H1 (cell line): Measurements from ENCODE around the gene EN2. TPM values are rescaled to one million over a fixed set of nuclear protein-coding genes. Genes with fewer than 3 reads are reported as not detected.

Source experiments
- CTCF ChIA-PET: fragments of 300-600 bp; sonication (Branson Sonifier 250); formaldehyde crosslinking; loops from one replicate; lab custom pipeline; 2021; ENCODE audit not compliant: partially characterized antibody; lab: Charles Lee
- POLR2A ChIA-PET: fragments of 300-600 bp; sonication (Branson Sonifier 250); formaldehyde crosslinking; loops from one replicate; lab custom pipeline; 2021; ENCODE audit warnings: inconsistent platforms; ENCODE audit not compliant: partially characterized antibody; lab: Charles Lee
- DNase-seq, 2 experiments: peaks; one replicate each; pipeline versions ENCODE4 v3.0.0 to v3.0.0-alpha.2; 2010 to 2022; ENCODE audit warnings: low spot score in 2 of 2, low read depth in 1 of 2, mixed read lengths in 1 of 2
- FAIRE-seq: peaks from 2 replicates; lab custom pipeline; 2011; peaks lifted over from hg19 to GRCh38; lab: Jason Lieb, UNC
- H2AFZ ChIP-seq: 2 replicates; pipeline ENCODE4 v1.8.1; 2012; ENCODE audit warnings: low read length, inconsistent platforms
- H2AK5ac ChIP-seq: 2 replicates; pipeline ENCODE4 v1.6.1; 2013; ENCODE audit warnings: low read depth, low read length
- H2BK120ac ChIP-seq: replicated peaks from 2 replicates; pipeline ENCODE3; 2013; ENCODE audit warnings: low read depth, low read length, inconsistent platforms
- H2BK12ac ChIP-seq: 2 replicates; pipeline ENCODE4 v1.6.1; 2013; ENCODE audit warnings: low read depth, low read length
- H2BK15ac ChIP-seq: 2 replicates; pipeline ENCODE4 v1.6.1; 2013; ENCODE audit warnings: low read length
- H2BK20ac ChIP-seq: 2 replicates; pipeline ENCODE4 v1.6.1; 2013; ENCODE audit warnings: low read length
- H2BK5ac ChIP-seq: 2 replicates; pipeline ENCODE4 v1.6.1; 2013; ENCODE audit warnings: low read depth, low read length
- H3K14ac ChIP-seq: 2 replicates; pipeline ENCODE4 v1.6.1; 2013; ENCODE audit warnings: inconsistent platforms; ENCODE audit not compliant: insufficient read length
- H3K18ac ChIP-seq: 2 replicates; pipeline ENCODE4 v1.6.1; 2013; ENCODE audit warnings: low read length; ENCODE audit errors: extremely low read depth
- H3K23ac ChIP-seq: 2 replicates; pipeline ENCODE4 v1.6.1; 2013; ENCODE audit warnings: inconsistent platforms; ENCODE audit not compliant: insufficient read length
- H3K23me2 ChIP-seq: 2 replicates; pipeline ENCODE4 v1.6.1; 2013; ENCODE audit warnings: low read depth, low read length
- H3K27ac ChIP-seq: 2 replicates; pipeline ENCODE4 v1.6.1; 2011; ENCODE audit warnings: low read depth, low read length, inconsistent platforms
- H3K27me3 ChIP-seq, 4 experiments: replicated peaks in 1 of 4; 1 replicate in 1 of 4; 2 replicates in 3 of 4; pipeline versions ENCODE4 v1.6.1 to v1.8.1; 2011 to 2013; ENCODE audit warnings: low read length in 3 of 4, mild to moderate bottlenecking in 3 of 4, inconsistent platforms in 2 of 4, mixed read lengths in 2 of 4, moderate library complexity in 1 of 4; ENCODE audit not compliant: control insufficient read depth in 3 of 4, insufficient read depth in 3 of 4; ENCODE audit errors: extremely low read depth in 1 of 4
- H3K36me3 ChIP-seq, 4 experiments: 2 replicates each; pipeline versions ENCODE4 v1.6.1 to v1.8.1; 2011 to 2013; ENCODE audit warnings: mild to moderate bottlenecking in 4 of 4, low read length in 3 of 4, moderate library complexity in 2 of 4, control low read depth in 1 of 4, inconsistent platforms in 1 of 4; ENCODE audit not compliant: insufficient read depth in 4 of 4, control insufficient read depth in 2 of 4
- H3K4ac ChIP-seq: replicated peaks from 2 replicates; pipeline ENCODE3; 2013; ENCODE audit warnings: low read length, low read depth, mixed read lengths, inconsistent platforms; ENCODE audit not compliant: insufficient read length
- H3K4me1 ChIP-seq, 4 experiments: replicated peaks in 1 of 4; 1 replicate in 1 of 4; 2 replicates in 3 of 4; pipeline versions ENCODE4 v1.6.1 to v1.8.1; 2011 to 2013; ENCODE audit warnings: low read length in 3 of 4, inconsistent platforms in 2 of 4, mixed read lengths in 1 of 4; ENCODE audit not compliant: insufficient read depth in 4 of 4, control insufficient read depth in 3 of 4
- H3K4me2 ChIP-seq, 2 experiments: 2 replicates each; pipeline versions ENCODE4 v1.6.1 to v1.8.1; 2011 to 2013; ENCODE audit warnings: low read depth in 2 of 2, low read length in 2 of 2, control low read depth in 1 of 2, inconsistent platforms in 1 of 2, mild to moderate bottlenecking in 1 of 2; ENCODE audit not compliant: insufficient read depth in 1 of 2
- H3K4me3 ChIP-seq, 4 experiments: fragments of 200-600, 300-600 bp in 1 of 4; sonication (generic), shearing (Covaris generic), sonication (Bioruptor Twin) in 1 of 4; 2 replicates each; pipeline versions ENCODE4 v1.5.1 to v1.8.1; 2011 to 2016; ENCODE audit warnings: low read length in 4 of 4, low read depth in 3 of 4, control low read depth in 2 of 4, inconsistent platforms in 2 of 4, mild to moderate bottlenecking in 2 of 4, mixed read lengths in 1 of 4, moderate library complexity in 1 of 4; ENCODE audit not compliant: insufficient read depth in 2 of 4; ENCODE audit errors: extremely low read depth in 1 of 4
- H3K56ac ChIP-seq: replicated peaks from 2 replicates; pipeline ENCODE3; 2013; ENCODE audit warnings: low read depth, mild to moderate bottlenecking, mixed read lengths, low read length, inconsistent platforms; ENCODE audit not compliant: insufficient read length
- H3K79me1 ChIP-seq: 2 replicates; pipeline ENCODE4 v1.6.1; 2013; ENCODE audit warnings: low read depth, low read length, control low read depth
- H3K79me2 ChIP-seq, 2 experiments: 2 replicates each; pipeline versions ENCODE4 v1.6.1 to v1.8.1; 2012 to 2013; ENCODE audit warnings: low read length in 2 of 2, mild to moderate bottlenecking in 2 of 2, inconsistent platforms in 1 of 2; ENCODE audit not compliant: insufficient read depth in 2 of 2, control insufficient read depth in 1 of 2
- H3K9ac ChIP-seq, 4 experiments: replicated peaks in 1 of 4; 1 replicate in 1 of 4; 2 replicates in 3 of 4; pipeline versions ENCODE4 v1.6.1 to v1.8.1; 2011 to 2013; ENCODE audit warnings: low read depth in 3 of 4, low read length in 3 of 4, control low read depth in 2 of 4, mild to moderate bottlenecking in 2 of 4, moderate library complexity in 2 of 4, inconsistent platforms in 1 of 4; ENCODE audit errors: extremely low read depth in 1 of 4
- H3K9me3 ChIP-seq, 2 experiments: 2 replicates each; pipeline versions ENCODE4 v1.6.1 to v1.8.1; 2012 to 2013; ENCODE audit warnings: mild to moderate bottlenecking in 2 of 2, moderate library complexity in 2 of 2, control low read depth in 1 of 2, inconsistent platforms in 1 of 2, low read depth in 1 of 2, low read length in 1 of 2, mixed read lengths in 1 of 2; ENCODE audit not compliant: insufficient read depth in 2 of 2
- H4K20me1 ChIP-seq, 2 experiments: replicated peaks in 1 of 2; 2 replicates each; pipeline versions ENCODE3 to v1.8.1; 2011 to 2013; ENCODE audit warnings: inconsistent platforms in 2 of 2, low read length in 2 of 2, mild to moderate bottlenecking in 1 of 2; ENCODE audit not compliant: insufficient read depth in 2 of 2, control insufficient read depth in 1 of 2
- H4K5ac ChIP-seq: 2 replicates; pipeline ENCODE4 v1.6.1; 2013; ENCODE audit warnings: low read length, low read depth, mixed read lengths, inconsistent platforms; ENCODE audit not compliant: insufficient read length
- H4K8ac ChIP-seq: 2 replicates; pipeline ENCODE4 v1.8.0; 2013; ENCODE audit warnings: mild to moderate bottlenecking, moderate library complexity, low read length, inconsistent platforms; ENCODE audit not compliant: insufficient read depth; ENCODE audit errors: extremely low read depth
- H4K91ac ChIP-seq: replicated peaks from 2 replicates; pipeline ENCODE3; 2013; ENCODE audit warnings: low read length, mixed read lengths, inconsistent platforms; ENCODE audit not compliant: insufficient read length
- CBX5 ChIP-seq: fragments of 300-800, 300-1000 bp; sonication (generic); IDR thresholded peaks from 2 replicates; pipeline ENCODE4 v1.7.1; 2016; ENCODE audit warnings: antibody characterized with exemption, low read length, low read depth
- HDAC2 ChIP-seq, 2 experiments: fragments of 300-600 bp in 1 of 2; sonication (generic) in 1 of 2; IDR thresholded peaks; 2 replicates each; pipeline ENCODE4 v1.6.1; 2011 to 2012; ENCODE audit warnings: low read depth in 2 of 2, low read length in 2 of 2, mild to moderate bottlenecking in 2 of 2, moderate library complexity in 2 of 2, borderline replicate concordance in 1 of 2, inconsistent platforms in 1 of 2
- JUND ChIP-seq: IDR thresholded peaks from 2 replicates; pipeline ENCODE4 v1.6.1; 2011; ENCODE audit warnings: mild to moderate bottlenecking, improper control_type of control experiment, low read length
- MAX ChIP-seq: IDR thresholded peaks from 2 replicates; pipeline ENCODE4 v1.6.1; 2012; ENCODE audit warnings: inconsistent platforms
- RAD21 ChIP-seq, 2 experiments: IDR thresholded peaks in 1 of 2; conservative IDR thresholded peaks in 1 of 2; 2 replicates each; pipeline ENCODE4 v1.6.1; 2011; ENCODE audit warnings: low read depth in 2 of 2, low read length in 2 of 2, improper control_type of control experiment in 1 of 2, inconsistent platforms in 1 of 2, mild to moderate bottlenecking in 1 of 2, moderate library complexity in 1 of 2
- SP4 ChIP-seq: IDR thresholded peaks from 2 replicates; pipeline ENCODE4 v1.6.1; 2012; ENCODE audit warnings: low read length, inconsistent platforms
- USF2 ChIP-seq: IDR thresholded peaks from 2 replicates; pipeline ENCODE4 v1.6.1; 2011; ENCODE audit warnings: low read length, improper control_type of control experiment
- YY1 ChIP-seq: IDR thresholded peaks from 2 replicates; pipeline ENCODE4 v1.6.1; 2011; ENCODE audit warnings: low read depth, mild to moderate bottlenecking, low read length
- WGBS, 2 experiments: shearing (Covaris generic) in 1 of 2; methylation state at CpG; one replicate each; pipeline versions ENCODE4 v1.1.6 to v1.1.7; 2013 to 2015; ENCODE audit warnings: low lambda C conversion rate in 2 of 2, mixed read lengths in 2 of 2, inconsistent platforms in 1 of 2, low coverage in 1 of 2, missing lambda C conversion rate in 1 of 2; ENCODE audit not compliant: insufficient replicate concordance in 2 of 2, insufficient coverage in 1 of 2, insufficient read length in 1 of 2; ENCODE audit errors: extremely low coverage in 1 of 2, missing lambda C conversion rate in 1 of 2; 5-methylcytosine and 5-hydroxymethylcytosine counted together
- polyA plus RNA-seq, 7 experiments: library from polyadenylated mRNA; depleted of rRNA in 3 of 7; stranded (reverse) in 5 of 7; unstranded in 2 of 7; fragments of >200 nt in 5 of 7; fragments of 200-250 nt in 2 of 7; gene quantifications; 1 replicate in 5 of 7; 2 replicates in 1 of 7; 4 replicates in 1 of 7; pipeline versions ENCODE4 v1.2.1 to v1.2.3, GENCODE V29; 2011 to 2013; ENCODE audit warnings: missing spikeins in 2 of 7, mixed read lengths in 2 of 7
- total RNA-seq: library from RNA; stranded (reverse); fragmentation: NEBNext Ultra II Directional; extraction: Animal tissue kit (Norgen Biotek cat#: 25700); gene quantifications from 2 replicates; pipeline ENCODE4 v1.2.1, GENCODE V29; 2021

Gene EN2
- total and polyA plus RNA-seq, 2 of the 8 experiments (the other 6 are each of a cell fraction or from before 2014, with no cell fraction given): not detected

- POLR2A ChIA-PET: interaction anchor here (0.9 to 1.9 kb wide), 4 partner anchors 17 to 95 kb away, joined by 3 to 4 read pairs (median 4); no protein-coding TSS in a partner anchor
- Histone ChIP-seq H3K79me2 (no peaks in the 10 kb centered on the region), H3K18ac (peak overlapping the region; percentile 60; the same call in 1 of the 2 replicates), H2BK5ac (no peak overlapping the region), H3K23me2 (peaks cover 4% of the 10 kb centered on the region; the same call in 1 of the 2 replicates), H3K79me1 (no peaks in the 10 kb centered on the region), H3K56ac (no peak overlapping the region), H3K27me3 (peaks cover 94 to 100% (median 98%) of the 10 kb centered on the region in 4 experiments), H2BK15ac (no peak overlapping the region; the same call in 1 of the 2 replicates), H3K9me3 (no peaks in the 10 kb centered on the region), H3K14ac (no peak overlapping the region), H4K5ac (no peak overlapping the region), H3K4ac (no peak overlapping the region), H3K4me1 (peaks cover 0 to 22% (median 11%) of the 10 kb centered on the region in 4 experiments; a peak in 5 of 7 replicates), H4K20me1 (peaks cover 19 to 38% of the 10 kb centered on the region in 2 experiments), H3K9ac (no peak overlapping the region), H3K4me2 (peak overlapping the region; percentile 53 to 70), H2BK12ac (no peak overlapping the region), H3K4me3 (peak overlapping the region in 2 of 4 experiments; percentile 3 to 57; a peak in 4 of 8 replicates), H4K91ac (no peak overlapping the region), H3K23ac (no peak overlapping the region), H2BK120ac (no peak overlapping the region), H2AK5ac (no peak overlapping the region), H4K8ac (peak overlapping the region; percentile 69; the same call in 1 of the 2 replicates), H2AFZ (no peak overlapping the region), H2BK20ac (no peak overlapping the region), H3K36me3 (no peaks in the 10 kb centered on the region), H3K27ac (no peak overlapping the region)
- DNase-seq (peak in 1 of 2 experiments; percentile 89), FAIRE-seq (no peak)
- 2% methylated on average over 77 of the region's 78 CpGs; no CpG with 5 or more reads in 1 of the 2 experiments for WGBS, 2 experiments
- CTCF ChIA-PET: interaction anchor here (0.6 to 1.8 kb wide), 9 partner anchors 16 to 95 kb away, joined by 3 to 9 read pairs (median 3); no protein-coding TSS in a partner anchor
- peak; percentile 15 to 40; a peak in 3 of 4 replicates for TF ChIP-seq RAD21 (IDR thresholded peaks at IDR 0.05 in 1 of 2, conservative IDR thresholded peaks at IDR 0.05 in 1 of 2; ENCODE audit: low read depth in 2 of 2, low read length in 2 of 2)
- peak; percentile 33; the same call in 1 of the 2 replicates for TF ChIP-seq MAX
- no peak for TF ChIP-seq HDAC2 (IDR thresholded peaks at IDR 0.05; ENCODE audit: borderline replicate concordance in 1 of 2, low read depth in 2 of 2, low read length in 2 of 2)
- no peak for TF ChIP-seq CBX5
- no peak for TF ChIP-seq USF2
- no peak for TF ChIP-seq SP4
- no peak for TF ChIP-seq JUND
- TF ChIP-seq YY1: no peak
Observed at GRCh38 chr7:155466814-155467733, 9.1 kb downstream of the EN2 start.
